Measurements from ENCODE around the gene CD44.

DNA sequence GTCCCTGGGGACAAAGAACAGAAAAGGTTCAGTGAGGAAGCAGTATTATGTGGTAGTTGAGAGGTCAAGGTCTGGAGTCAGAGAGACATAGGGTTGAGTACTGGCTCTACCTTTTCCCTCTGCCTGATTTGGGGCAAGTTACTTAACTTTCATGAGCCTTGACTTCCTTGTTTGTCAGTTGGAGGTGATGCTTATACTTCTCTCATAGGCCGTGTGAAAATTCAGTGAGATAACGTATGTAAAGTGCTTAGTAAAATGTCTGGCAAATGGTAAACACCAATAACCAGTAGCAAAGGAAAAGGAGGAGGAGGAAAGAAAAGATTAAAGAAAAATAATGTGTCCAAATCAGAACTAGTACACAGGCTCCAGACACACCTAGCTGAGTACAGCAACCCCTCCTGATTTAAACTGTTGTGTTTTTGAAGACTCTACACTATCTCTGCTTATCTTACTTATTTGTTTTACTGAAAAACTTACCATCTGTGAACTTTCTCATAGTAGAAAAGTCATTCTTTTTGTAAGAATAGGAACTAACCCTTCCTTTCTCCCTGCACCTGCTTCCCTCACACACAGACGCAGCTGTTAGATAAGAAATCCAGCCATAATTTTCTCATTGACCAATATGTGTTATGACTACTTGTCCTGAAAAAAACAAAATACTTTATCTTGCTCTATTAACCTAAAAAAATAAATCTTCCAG lies 126.9 kb downstream of the CD44 start:
- TF ChIP-seq POLR2A (IDR thresholded peaks at IDR 0.05) = no peak
- TF ChIP-seq, protein P1, sequence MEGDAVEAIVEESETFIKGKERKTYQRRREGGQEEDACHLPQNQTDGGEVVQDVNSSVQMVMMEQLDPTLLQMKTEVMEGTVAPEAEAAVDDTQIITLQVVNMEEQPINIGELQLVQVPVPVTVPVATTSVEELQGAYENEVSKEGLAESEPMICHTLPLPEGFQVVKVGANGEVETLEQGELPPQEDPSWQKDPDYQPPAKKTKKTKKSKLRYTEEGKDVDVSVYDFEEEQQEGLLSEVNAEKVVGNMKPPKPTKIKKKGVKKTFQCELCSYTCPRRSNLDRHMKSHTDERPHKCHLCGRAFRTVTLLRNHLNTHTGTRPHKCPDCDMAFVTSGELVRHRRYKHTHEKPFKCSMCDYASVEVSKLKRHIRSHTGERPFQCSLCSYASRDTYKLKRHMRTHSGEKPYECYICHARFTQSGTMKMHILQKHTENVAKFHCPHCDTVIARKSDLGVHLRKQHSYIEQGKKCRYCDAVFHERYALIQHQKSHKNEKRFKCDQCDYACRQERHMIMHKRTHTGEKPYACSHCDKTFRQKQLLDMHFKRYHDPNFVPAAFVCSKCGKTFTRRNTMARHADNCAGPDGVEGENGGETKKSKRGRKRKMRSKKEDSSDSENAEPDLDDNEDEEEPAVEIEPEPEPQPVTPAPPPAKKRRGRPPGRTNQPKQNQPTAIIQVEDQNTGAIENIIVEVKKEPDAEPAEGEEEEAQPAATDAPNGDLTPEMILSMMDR (IDR thresholded peaks at IDR 0.05) = no peak

All from thyroid gland (tissue), 4 donors.